Camera-type eye (tissue), 1 donor: ENCODE measurements around the gene MDN1. TPM values are rescaled to one million over a fixed set of nuclear protein-coding genes. Genes with fewer than 3 reads are reported as not detected.

Experiments used
- total RNA-seq: library from RNA; depleted of rRNA; stranded (reverse); fragments of >200 nt; gene quantifications from one replicate; pipeline ENCODE4 v1.2.3, GENCODE V29; 2014

MDN1 gene, protein sequence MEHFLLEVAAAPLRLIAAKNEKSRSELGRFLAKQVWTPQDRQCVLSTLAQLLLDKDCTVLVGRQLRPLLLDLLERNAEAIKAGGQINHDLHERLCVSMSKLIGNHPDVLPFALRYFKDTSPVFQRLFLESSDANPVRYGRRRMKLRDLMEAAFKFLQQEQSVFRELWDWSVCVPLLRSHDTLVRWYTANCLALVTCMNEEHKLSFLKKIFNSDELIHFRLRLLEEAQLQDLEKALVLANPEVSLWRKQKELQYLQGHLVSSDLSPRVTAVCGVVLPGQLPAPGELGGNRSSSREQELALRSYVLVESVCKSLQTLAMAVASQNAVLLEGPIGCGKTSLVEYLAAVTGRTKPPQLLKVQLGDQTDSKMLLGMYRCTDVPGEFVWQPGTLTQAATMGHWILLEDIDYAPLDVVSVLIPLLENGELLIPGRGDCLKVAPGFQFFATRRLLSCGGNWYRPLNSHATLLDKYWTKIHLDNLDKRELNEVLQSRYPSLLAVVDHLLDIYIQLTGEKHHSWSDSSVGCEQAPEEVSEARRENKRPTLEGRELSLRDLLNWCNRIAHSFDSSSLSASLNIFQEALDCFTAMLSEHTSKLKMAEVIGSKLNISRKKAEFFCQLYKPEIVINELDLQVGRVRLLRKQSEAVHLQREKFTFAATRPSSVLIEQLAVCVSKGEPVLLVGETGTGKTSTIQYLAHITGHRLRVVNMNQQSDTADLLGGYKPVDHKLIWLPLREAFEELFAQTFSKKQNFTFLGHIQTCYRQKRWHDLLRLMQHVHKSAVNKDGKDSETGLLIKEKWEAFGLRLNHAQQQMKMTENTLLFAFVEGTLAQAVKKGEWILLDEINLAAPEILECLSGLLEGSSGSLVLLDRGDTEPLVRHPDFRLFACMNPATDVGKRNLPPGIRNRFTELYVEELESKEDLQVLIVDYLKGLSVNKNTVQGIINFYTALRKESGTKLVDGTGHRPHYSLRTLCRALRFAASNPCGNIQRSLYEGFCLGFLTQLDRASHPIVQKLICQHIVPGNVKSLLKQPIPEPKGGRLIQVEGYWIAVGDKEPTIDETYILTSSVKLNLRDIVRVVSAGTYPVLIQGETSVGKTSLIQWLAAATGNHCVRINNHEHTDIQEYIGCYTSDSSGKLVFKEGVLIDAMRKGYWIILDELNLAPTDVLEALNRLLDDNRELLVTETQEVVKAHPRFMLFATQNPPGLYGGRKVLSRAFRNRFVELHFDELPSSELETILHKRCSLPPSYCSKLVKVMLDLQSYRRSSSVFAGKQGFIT (N-terminal part only)
- total RNA-seq = 35.3 TPM

DNA sequence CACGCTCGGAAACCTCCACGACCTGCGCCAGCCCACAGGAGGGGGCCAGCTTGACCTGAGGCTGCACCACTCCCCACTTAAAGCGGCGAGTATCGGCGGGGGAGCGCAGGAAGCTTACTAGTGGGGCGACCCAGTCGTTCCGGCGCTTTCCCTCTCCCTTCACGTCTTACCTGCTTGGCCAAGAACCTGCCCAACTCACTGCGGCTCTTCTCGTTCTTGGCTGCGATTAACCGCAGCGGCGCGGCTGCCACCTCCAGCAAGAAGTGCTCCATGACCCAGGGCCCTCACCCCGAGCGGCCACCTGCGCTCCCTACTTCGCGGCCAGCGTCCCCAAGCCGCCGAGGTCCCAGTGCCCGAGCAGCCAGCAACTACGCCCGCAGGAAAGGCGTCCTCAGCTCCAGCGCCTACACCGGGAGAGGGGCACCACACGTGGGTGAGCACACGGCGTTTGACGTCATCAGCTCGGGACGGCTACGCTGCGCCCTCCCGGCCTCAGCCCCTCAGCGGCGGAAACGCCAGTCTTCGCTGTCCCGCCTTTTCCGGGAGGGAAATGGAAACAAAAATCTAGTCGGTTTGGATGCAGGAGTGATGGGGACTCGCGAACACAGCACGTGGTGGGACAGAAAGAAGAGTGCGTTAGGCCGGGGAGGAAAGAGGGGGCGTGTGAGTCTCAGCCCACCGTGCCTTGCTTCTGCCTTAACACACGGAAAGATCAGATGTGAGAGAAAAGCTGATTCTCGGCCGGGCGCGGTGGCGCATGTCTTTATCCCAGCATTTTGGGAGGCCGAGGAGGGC lies at the start of gene MDN1:
Gene MDN1, minus strand, starts transcription at position 459 of the 795 bp plus-strand sequence. Its CDS starts 187 bp downstream, at position 272.

DNA sequence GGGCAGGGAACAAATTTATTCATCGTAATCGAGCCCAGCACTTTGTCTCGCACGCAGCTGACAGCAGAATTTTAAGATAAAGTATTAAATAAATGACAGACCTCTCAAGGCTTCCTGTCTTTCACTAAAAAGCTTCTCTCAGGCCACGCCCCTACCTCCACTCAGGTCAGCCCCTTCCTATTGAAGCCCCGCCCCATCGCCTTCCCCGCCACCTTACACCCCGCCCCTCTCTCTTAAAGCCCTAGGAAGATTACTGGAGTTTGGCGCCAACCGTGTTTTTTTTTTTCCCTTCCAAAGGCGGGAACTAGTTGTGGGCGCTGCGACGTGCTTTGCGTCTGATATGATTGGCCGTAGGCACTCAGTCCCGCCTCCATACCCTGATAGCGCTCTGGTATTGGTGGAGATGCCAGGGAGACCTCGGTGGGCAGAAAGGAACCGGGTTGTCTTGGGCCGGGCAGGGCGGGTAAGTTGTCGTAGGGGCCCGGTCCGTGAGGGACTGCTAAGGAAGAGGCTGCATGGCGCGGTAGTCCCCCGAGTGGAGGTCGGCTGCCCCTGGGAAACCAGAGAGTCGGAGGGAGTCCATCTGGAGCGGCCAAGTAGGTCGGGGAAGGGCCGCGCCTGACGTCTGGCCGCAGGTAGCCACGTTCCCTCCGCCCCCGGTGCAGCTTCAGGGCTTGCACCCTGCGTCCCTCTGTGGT lies 10.0 kb upstream of the MDN1 start, which contains the start of gene CASP8AP2:
Gene CASP8AP2, plus strand, starts transcription at position 409 of the 698 bp plus-strand sequence.

DNA sequence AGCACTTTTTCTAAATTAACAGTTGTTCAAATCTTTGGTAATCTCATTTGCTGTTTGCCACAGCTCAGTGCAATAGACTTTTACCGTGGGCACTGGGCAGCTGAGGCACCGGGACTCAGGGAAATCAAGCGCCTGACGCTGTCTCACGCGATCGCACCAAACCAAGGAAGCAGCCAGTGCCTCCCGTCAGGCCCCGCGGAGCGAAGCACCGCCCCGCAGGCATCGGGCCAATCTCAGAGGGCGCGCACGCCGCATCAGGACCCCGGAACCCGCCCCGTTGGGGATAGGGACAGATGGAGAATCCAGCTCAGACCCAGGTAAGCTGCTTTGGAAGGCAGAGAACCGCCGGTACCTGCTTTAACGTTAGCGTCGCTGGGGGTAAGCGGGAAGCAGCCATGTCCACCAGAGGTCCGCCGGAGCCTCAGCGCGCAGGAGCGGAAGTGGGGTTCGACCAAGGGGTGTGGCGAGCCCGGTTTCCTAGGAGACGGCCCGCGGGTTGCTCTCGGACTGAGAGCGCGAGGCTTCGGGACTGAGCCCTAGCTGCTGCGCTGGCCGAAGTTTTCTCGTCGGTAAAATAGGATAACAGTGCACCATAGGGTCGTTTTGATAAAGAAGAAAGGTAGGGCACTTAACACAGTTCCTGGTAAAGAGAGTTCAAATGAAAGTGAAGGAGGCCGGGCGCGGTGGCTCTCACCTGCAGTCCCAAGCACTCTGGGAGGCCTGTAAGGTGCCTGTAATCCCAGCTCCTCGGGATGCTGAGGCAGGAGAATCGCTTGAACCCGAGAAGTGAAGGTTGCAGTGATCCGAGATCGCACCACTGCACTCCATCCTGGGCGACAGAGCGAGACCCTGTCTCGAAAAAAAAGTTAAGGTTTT lies 181.0 kb downstream of the MDN1 start, which contains the start of gene LYRM2:
Gene LYRM2, minus strand, starts transcription at position 428 of the 876 bp plus-strand sequence. Its CDS starts 31 bp downstream, at position 397.

Other genes with a start within 250 kb of the MDN1 start
- gene LYRM2, start 181.0 kb downstream of the MDN1 start, total RNA-seq = 42.4 TPM
- gene CASP8AP2, start 10.1 kb upstream of the MDN1 start, total RNA-seq = 44.6 TPM
- 2.5 TPM for gene GJA10, start 74.7 kb upstream of the MDN1 start, total RNA-seq